HEK293 (cell line): ENCODE results near the gene C1orf52.
A peak's percentile ranks its signal among the peaks of the same experiment; 100 is the strongest.

Experiments
- BCL6B ChIP-seq: fragments of 450-650 bp; formaldehyde crosslinking; IDR thresholded peaks from 2 replicates; pipeline ENCODE4 v1.5.1; 2017; ENCODE audit warnings: missing biosample characterization, missing genetic modification characterization
- EGR2 ChIP-seq: fragments of 450-650 bp; formaldehyde crosslinking; IDR thresholded peaks from 2 replicates; pipeline ENCODE4 v1.5.1; 2016; ENCODE audit warnings: low read depth, missing biosample characterization, missing genetic modification characterization
- GLI2 ChIP-seq: fragments of 450-650 bp; formaldehyde crosslinking; IDR thresholded peaks from 2 replicates; pipeline ENCODE4; 2017; ENCODE audit warnings: missing biosample characterization, missing genetic modification characterization, low read depth, borderline replicate concordance
- GLIS1 ChIP-seq: fragments of 450-650 bp; formaldehyde crosslinking; IDR thresholded peaks from 2 replicates; pipeline ENCODE4 v1.5.1; 2016; ENCODE audit warnings: missing biosample characterization, missing genetic modification characterization
- KLF1 ChIP-seq: fragments of 450-650 bp; formaldehyde crosslinking; IDR thresholded peaks from 2 replicates; pipeline ENCODE4 v1.5.1; 2016; ENCODE audit warnings: missing biosample characterization, missing genetic modification characterization
- KLF9 ChIP-seq: fragments of 450-650 bp; formaldehyde crosslinking; IDR thresholded peaks from 2 replicates; pipeline ENCODE4 v1.5.1; 2016; ENCODE audit warnings: missing biosample characterization, missing genetic modification characterization, low read depth
- ZNF121 ChIP-seq: fragments of 450-650 bp; formaldehyde crosslinking; IDR thresholded peaks from 2 replicates; pipeline ENCODE4 v1.5.1; 2016; ENCODE audit warnings: missing biosample characterization, missing genetic modification characterization
- ZNF174 ChIP-seq: fragments of 450-650 bp; formaldehyde crosslinking; IDR thresholded peaks from 2 replicates; pipeline ENCODE4 v1.5.0; 2017; ENCODE audit warnings: missing biosample characterization, mild to moderate bottlenecking, missing genetic modification characterization
- ZNF18 ChIP-seq: fragments of 450-650 bp; formaldehyde crosslinking; IDR thresholded peaks from 2 replicates; pipeline ENCODE4 v1.5.1; 2016; ENCODE audit warnings: missing biosample characterization, missing genetic modification characterization
- ZNF23 ChIP-seq: fragments of 450-650 bp; formaldehyde crosslinking; IDR thresholded peaks from 2 replicates; pipeline ENCODE4 v1.5.1; 2016; ENCODE audit warnings: missing biosample characterization, missing genetic modification characterization, borderline replicate concordance
- ZNF239 ChIP-seq: fragments of 450-650 bp; formaldehyde crosslinking; IDR thresholded peaks from 2 replicates; pipeline ENCODE4 v1.5.1; 2016; ENCODE audit warnings: missing biosample characterization, missing genetic modification characterization
- ZNF248 ChIP-seq: fragments of 450-650 bp; formaldehyde crosslinking; IDR thresholded peaks from 2 replicates; pipeline ENCODE4 v1.5.1; 2017; ENCODE audit warnings: missing biosample characterization, missing genetic modification characterization
- ZNF302 ChIP-seq: fragments of 450-650 bp; formaldehyde crosslinking; IDR thresholded peaks from 2 replicates; pipeline ENCODE4 v1.5.1; 2016; ENCODE audit warnings: missing biosample characterization, missing genetic modification characterization, low read depth
- ZNF426 ChIP-seq: fragments of 450-650 bp; formaldehyde crosslinking; IDR thresholded peaks from 2 replicates; pipeline ENCODE4 v1.5.1; 2017; ENCODE audit warnings: missing biosample characterization, missing genetic modification characterization, mild to moderate bottlenecking, inconsistent platforms, moderate library complexity
- ZNF561 ChIP-seq: fragments of 450-650 bp; IDR thresholded peaks from 2 replicates; pipeline ENCODE4 v1.5.1; 2018; ENCODE audit warnings: missing biosample characterization, missing genetic modification characterization, borderline replicate concordance
- ZNF623 ChIP-seq: fragments of 450-650 bp; formaldehyde crosslinking; IDR thresholded peaks from 2 replicates; pipeline ENCODE4 v1.5.1; 2016; ENCODE audit warnings: missing biosample characterization, missing genetic modification characterization
- ZNF701 ChIP-seq: fragments of 450-650 bp; formaldehyde crosslinking; IDR thresholded peaks from 2 replicates; pipeline ENCODE4 v1.5.1; 2016; ENCODE audit warnings: missing biosample characterization, missing genetic modification characterization
- ZNF776 ChIP-seq: fragments of 450-650 bp; formaldehyde crosslinking; IDR thresholded peaks from 2 replicates; pipeline ENCODE4 v1.5.0; 2017; ENCODE audit warnings: missing biosample characterization, missing genetic modification characterization, borderline replicate concordance
- TF ChIP-seq, protein P1 (sequence below): fragments of 450-650 bp; formaldehyde crosslinking; IDR thresholded peaks from 2 replicates; pipeline ENCODE4 v1.5.1; 2017; ENCODE audit warnings: missing biosample characterization, missing genetic modification characterization
- TF ChIP-seq, protein P2 (sequence below): fragments of 450-650 bp; formaldehyde crosslinking; IDR thresholded peaks from 2 replicates; pipeline ENCODE4 v1.5.1; 2016; ENCODE audit warnings: missing biosample characterization, missing genetic modification characterization, borderline replicate concordance
- TF ChIP-seq, protein P3 (sequence below): fragments of 450-650 bp; formaldehyde crosslinking; IDR thresholded peaks from 2 replicates; pipeline ENCODE4 v1.5.1; 2016; ENCODE audit warnings: missing biosample characterization, missing genetic modification characterization
- TF ChIP-seq, protein P4 (sequence below): fragments of 450-650 bp; formaldehyde crosslinking; IDR thresholded peaks from 2 replicates; pipeline ENCODE4 v1.5.1; 2016; ENCODE audit warnings: missing biosample characterization, missing genetic modification characterization
- TF ChIP-seq, protein P5 (sequence below): fragments of 450-650 bp; formaldehyde crosslinking; conservative IDR thresholded peaks from 2 replicates; pipeline ENCODE4 v1.5.1; 2016; ENCODE audit warnings: low read depth, missing biosample characterization, missing genetic modification characterization

Gene C1orf52

GRCh38 chr1:85276215-85276977 is 16.9 kb upstream of the C1orf52 start, which contains the start of gene BCL10 (continued):
- TF ChIP-seq, protein P1, sequence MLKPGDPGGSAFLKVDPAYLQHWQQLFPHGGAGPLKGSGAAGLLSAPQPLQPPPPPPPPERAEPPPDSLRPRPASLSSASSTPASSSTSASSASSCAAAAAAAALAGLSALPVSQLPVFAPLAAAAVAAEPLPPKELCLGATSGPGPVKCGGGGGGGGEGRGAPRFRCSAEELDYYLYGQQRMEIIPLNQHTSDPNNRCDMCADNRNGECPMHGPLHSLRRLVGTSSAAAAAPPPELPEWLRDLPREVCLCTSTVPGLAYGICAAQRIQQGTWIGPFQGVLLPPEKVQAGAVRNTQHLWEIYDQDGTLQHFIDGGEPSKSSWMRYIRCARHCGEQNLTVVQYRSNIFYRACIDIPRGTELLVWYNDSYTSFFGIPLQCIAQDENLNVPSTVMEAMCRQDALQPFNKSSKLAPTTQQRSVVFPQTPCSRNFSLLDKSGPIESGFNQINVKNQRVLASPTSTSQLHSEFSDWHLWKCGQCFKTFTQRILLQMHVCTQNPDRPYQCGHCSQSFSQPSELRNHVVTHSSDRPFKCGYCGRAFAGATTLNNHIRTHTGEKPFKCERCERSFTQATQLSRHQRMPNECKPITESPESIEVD (tag by site-specific recombination): no peak
- no peak for TF ChIP-seq ZNF623 (tag by site-specific recombination)
- TF ChIP-seq BCL6B: no peak
- TF ChIP-seq ZNF426 (tag by site-specific recombination): no peak
- no peak for TF ChIP-seq ZNF248 (tag by site-specific recombination)
- peak; percentile 75 for TF ChIP-seq ZNF561 (tag by site-specific recombination)
- TF ChIP-seq ZNF701 (tag by site-specific recombination): no peak
- TF ChIP-seq, protein P2, sequence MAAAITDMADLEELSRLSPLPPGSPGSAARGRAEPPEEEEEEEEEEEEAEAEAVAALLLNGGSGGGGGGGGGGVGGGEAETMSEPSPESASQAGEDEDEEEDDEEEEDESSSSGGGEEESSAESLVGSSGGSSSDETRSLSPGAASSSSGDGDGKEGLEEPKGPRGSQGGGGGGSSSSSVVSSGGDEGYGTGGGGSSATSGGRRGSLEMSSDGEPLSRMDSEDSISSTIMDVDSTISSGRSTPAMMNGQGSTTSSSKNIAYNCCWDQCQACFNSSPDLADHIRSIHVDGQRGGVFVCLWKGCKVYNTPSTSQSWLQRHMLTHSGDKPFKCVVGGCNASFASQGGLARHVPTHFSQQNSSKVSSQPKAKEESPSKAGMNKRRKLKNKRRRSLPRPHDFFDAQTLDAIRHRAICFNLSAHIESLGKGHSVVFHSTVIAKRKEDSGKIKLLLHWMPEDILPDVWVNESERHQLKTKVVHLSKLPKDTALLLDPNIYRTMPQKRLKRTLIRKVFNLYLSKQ (tag by site-specific recombination): no peak
- no peak for TF ChIP-seq ZNF302
- no peak for TF ChIP-seq ZNF23 (tag by site-specific recombination)
- TF ChIP-seq, protein P3, sequence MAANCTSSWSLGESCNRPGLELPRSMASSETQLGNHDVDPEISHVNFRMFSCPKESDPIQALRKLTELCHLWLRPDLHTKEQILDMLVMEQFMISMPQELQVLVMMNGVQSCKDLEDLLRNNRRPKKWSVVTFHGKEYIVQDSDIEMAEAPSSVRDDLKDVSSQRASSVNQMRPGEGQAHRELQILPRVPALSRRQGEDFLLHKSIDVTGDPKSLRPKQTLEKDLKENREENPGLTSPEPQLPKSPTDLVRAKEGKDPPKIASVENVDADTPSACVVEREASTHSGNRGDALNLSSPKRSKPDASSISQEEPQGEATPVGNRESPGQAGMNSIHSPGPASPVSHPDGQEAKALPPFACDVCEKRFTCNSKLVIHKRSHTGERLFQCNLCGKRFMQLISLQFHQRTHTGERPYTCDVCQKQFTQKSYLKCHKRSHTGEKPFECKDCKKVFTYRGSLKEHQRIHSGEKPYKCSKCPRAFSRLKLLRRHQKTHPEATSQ (tag by site-specific recombination): peak; percentile 41; the same call in 1 of the 2 replicates
- TF ChIP-seq, protein P4, sequence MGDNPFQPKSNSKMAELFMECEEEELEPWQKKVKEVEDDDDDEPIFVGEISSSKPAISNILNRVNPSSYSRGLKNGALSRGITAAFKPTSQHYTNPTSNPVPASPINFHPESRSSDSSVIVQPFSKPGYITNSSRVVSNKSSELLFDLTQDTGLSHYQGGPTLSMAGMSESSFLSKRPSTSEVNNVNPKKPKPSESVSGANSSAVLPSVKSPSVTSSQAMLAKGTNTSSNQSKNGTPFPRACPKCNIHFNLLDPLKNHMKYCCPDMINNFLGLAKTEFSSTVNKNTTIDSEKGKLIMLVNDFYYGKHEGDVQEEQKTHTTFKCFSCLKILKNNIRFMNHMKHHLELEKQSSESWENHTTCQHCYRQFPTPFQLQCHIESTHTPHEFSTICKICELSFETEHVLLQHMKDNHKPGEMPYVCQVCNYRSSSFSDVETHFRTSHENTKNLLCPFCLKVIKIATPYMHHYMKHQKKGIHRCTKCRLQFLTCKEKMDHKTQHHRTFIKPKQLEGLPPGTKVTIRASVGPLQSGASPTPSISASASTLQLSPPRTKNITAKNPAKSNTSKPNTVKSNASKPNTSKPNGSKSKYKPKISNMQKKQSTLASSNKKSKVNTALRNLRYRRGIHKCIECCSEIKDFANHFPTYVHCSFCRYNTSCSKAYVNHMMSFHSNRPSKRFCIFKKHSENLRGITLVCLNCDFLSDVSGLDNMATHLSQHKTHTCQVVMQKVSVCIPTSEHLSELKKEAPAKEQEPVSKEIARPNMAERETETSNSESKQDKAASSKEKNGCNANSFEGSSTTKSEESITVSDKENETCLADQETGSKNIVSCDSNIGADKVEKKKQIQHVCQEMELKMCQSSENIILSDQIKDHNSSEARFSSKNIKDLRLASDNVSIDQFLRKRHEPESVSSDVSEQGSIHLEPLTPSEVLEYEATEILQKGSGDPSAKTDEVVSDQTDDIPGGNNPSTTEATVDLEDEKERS (tag by site-specific recombination): no peak
- peak; percentile 60 for TF ChIP-seq EGR2 (tag by site-specific recombination)
- TF ChIP-seq GLIS1 (tag by site-specific recombination): peak; percentile 61; the same call in 1 of the 2 replicates
- TF ChIP-seq KLF9 (tag by site-specific recombination): peak; percentile 69
- TF ChIP-seq GLI2 (tag by site-specific recombination): no peak
- no peak for TF ChIP-seq ZNF776 (tag by site-specific recombination)
- TF ChIP-seq, protein P5, sequence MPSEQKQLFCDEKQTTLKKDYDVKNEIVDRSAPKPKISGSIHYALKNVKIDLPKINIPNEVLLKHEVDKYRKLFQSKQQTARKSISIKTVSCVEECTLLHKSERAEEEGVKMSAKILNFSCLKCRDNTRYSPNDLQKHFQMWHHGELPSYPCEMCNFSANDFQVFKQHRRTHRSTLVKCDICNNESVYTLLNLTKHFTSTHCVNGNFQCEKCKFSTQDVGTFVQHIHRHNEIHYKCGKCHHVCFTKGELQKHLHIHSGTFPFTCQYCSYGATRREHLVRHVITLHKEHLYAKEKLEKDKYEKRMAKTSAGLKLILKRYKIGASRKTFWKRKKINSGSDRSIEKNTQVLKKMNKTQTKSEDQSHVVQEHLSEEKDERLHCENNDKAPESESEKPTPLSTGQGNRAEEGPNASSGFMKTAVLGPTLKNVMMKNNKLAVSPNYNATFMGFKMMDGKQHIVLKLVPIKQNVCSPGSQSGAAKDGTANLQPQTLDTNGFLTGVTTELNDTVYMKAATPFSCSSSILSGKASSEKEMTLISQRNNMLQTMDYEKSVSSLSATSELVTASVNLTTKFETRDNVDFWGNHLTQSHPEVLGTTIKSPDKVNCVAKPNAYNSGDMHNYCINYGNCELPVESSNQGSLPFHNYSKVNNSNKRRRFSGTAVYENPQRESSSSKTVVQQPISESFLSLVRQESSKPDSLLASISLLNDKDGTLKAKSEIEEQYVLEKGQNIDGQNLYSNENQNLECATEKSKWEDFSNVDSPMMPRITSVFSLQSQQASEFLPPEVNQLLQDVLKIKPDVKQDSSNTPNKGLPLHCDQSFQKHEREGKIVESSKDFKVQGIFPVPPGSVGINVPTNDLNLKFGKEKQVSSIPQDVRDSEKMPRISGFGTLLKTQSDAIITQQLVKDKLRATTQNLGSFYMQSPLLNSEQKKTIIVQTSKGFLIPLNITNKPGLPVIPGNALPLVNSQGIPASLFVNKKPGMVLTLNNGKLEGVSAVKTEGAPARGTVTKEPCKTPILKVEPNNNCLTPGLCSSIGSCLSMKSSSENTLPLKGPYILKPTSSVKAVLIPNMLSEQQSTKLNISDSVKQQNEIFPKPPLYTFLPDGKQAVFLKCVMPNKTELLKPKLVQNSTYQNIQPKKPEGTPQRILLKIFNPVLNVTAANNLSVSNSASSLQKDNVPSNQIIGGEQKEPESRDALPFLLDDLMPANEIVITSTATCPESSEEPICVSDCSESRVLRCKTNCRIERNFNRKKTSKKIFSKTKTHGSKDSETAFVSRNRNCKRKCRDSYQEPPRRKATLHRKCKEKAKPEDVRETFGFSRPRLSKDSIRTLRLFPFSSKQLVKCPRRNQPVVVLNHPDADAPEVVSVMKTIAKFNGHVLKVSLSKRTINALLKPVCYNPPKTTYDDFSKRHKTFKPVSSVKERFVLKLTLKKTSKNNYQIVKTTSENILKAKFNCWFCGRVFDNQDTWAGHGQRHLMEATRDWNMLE (tag by site-specific recombination): peak; percentile 45
- no peak for TF ChIP-seq ZNF174 (tag by site-specific recombination)
- TF ChIP-seq ZNF18: no peak
- TF ChIP-seq ZNF121 (tag by site-specific recombination): no peak
- peak; percentile 93; the same call in 1 of the 2 replicates for TF ChIP-seq ZNF239
- TF ChIP-seq KLF1 (tag by site-specific recombination): peak; percentile 94
